PFSK-1 (cell line): ENCODE results near the gene PKP1.

ENCODE experiments used
- FOXP2 ChIP-seq: optimal IDR thresholded peaks from 2 replicates; pipeline ENCODE3; 2011; ENCODE audit warnings: borderline replicate concordance, control low read depth, inconsistent platforms; ENCODE audit not compliant: insufficient read depth; ENCODE audit errors: extremely low read length, extremely low read depth
- POLR2AphosphoS5 ChIP-seq: IDR thresholded peaks from 2 replicates; pipeline ENCODE4 v1.6.1; 2012; ENCODE audit warnings: low read depth, mild to moderate bottlenecking, control low read depth, low read length, moderate library complexity
- REST ChIP-seq, 2 experiments: IDR thresholded peaks; 2 replicates each; pipeline versions ENCODE4 v1.6.1 to v1.8.0; 2011 to 2012; ENCODE audit warnings: low read depth in 2 of 2, low read length in 2 of 2, control low read depth in 1 of 2, inconsistent platforms in 1 of 2, mild to moderate bottlenecking in 1 of 2, moderate library complexity in 1 of 2; ENCODE audit not compliant: insufficient read depth in 1 of 2
- SIN3A ChIP-seq: IDR thresholded peaks from 2 replicates; pipeline ENCODE4 v1.6.1; 2012; ENCODE audit warnings: mild to moderate bottlenecking, low read length, moderate library complexity, borderline replicate concordance; ENCODE audit not compliant: insufficient read depth
- TAF1 ChIP-seq: IDR thresholded peaks from 2 replicates; pipeline ENCODE4 v1.6.1; 2012; ENCODE audit warnings: low read length, control low read depth, borderline replicate concordance; ENCODE audit not compliant: insufficient read depth

Gene PKP1

GRCh38 chr1:201350884-201351283, 67.6 kb downstream of the PKP1 start:
- TF ChIP-seq REST (IDR thresholded peaks at IDR 0.05; ENCODE audit: insufficient read depth in 1 of 2, low read depth in 2 of 2, low read length in 2 of 2) (no peak), SIN3A (no peak), FOXP2 (no peak), TAF1 (no peak), POLR2AphosphoS5 (no peak)

DNA sequence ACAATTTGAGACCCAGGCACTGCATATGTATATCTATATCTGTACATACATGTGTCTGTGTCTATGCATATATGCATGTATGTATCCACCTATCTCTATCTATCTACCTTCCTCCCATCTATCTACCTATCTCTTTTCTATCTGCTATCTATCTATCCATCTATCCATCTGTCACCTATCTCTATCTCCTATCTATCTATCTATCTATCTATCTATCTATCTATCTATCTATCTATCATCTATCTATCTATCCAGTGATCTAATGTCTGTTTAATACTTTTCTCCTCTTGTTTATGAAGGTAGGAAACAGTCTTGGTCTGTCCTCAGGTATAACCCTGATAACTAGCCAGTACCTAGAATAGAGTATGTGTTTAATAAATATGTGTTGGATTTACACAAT, 68.3 kb downstream of the PKP1 start:
- no peak for TF ChIP-seq FOXP2
- no peak for TF ChIP-seq REST (IDR thresholded peaks at IDR 0.05; ENCODE audit: insufficient read depth in 1 of 2, low read depth in 2 of 2, low read length in 2 of 2)
- no peak for TF ChIP-seq TAF1

DNA sequence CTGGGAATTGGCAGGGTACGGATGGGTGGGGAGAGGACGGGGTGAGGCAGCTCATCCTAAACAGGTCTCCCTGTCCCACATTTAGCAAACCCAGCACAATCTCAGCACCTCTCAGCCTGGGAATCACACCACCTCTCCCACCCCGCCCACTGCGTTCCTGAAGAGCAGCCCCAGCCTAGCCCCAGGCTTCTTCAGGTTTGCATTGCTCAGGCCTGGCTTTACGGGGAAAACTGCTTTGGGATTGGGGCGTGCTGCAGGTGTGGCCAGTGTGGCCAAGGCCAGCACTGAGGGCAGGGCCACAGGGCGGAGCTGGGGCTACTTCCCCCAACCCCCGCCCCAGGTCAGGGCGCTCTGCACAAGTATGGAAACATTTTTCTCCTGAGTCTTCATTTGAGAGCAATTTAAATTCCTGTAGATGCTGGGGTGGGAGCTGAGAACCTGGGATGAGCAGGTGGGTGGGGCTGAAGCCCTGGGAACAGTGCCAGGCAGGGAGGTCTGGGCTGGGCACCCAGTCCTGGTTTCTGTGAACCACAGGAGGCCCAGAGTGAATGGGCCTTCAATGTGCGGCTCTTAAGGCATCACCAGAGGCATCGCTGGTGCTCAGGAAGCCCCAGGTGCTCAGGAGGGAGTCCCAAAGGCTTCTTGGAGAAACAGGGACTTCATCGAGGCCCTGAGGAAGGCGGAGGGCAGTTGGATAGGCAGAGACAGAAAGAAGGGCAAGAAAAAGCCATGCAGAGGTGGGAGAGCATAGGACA, 70.1 kb downstream of the PKP1 start:
- TF ChIP-seq FOXP2 (no peak), TAF1 (no peak), SIN3A (no peak), REST (IDR thresholded peaks at IDR 0.05; ENCODE audit: insufficient read depth in 1 of 2, low read depth in 2 of 2, low read length in 2 of 2) (no peak), POLR2AphosphoS5 (no peak)

DNA sequence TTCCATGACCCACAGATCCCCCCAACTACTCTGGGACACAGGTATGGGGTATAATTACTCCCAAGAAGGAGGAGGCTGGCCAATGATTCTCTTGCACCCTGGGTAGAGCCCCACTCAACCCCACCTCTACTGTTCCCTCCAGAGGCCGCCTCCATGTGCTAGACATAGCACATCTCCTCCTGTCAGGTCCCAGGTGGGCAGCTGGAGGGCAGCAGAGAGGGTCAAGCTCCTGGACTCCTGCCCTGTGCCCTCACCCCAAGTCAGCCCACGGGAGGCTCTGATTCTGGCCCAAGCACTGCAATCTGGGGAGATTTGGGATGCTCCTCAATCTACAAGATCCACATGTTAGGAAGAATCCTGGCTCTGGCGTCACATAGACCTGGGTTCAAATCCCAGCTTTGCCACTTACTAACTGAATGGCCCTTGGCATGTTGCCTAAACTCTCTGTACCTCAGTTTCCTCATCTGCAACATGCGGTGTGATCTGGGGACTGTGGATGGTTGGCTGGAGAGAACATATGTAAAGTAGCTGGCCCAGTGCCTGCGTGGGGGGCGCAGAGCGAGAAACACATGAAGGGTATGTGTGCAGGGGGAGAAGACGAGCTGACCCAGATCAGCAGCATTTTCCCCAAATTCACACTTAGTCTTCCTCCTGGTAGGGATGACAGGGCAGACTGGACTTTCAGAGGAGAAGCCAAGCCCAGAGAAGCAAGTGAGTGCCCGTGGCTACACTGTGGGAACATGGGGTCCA, 71.0 kb downstream of the PKP1 start:
- TF ChIP-seq FOXP2 (no peak), TAF1 (no peak), REST (IDR thresholded peaks at IDR 0.05; ENCODE audit: insufficient read depth in 1 of 2, low read depth in 2 of 2, low read length in 2 of 2) (no peak), SIN3A (no peak), POLR2AphosphoS5 (no peak)
